B cell (primary cell): ENCODE results near the gene CHRFAM7A. TPM values are rescaled to one million over a fixed set of nuclear protein-coding genes. Genes with fewer than 3 reads are reported as not detected.
A peak's percentile ranks its signal among the peaks of the same experiment; 100 is the strongest.
"Not testable (repeated sequence)": the region's sequence is repeated elsewhere in the genome, so short reads cannot be mapped to it uniquely, and the experiment has no call there.

ENCODE experiments used
- ATAC-seq: fragments of 200-7000 bp; cut with Tn5 transposase; one replicate; pipeline ENCODE4 v1.10.0; 2021; ENCODE audit warnings: low read depth, mild to moderate bottlenecking, moderate number of reproducible peaks, moderate library complexity
- CTCF ChIA-PET: fragments of 350-600 bp; sonication (Branson Sonifier 250); formaldehyde crosslinking; loops from one replicate; lab custom pipeline; 2021; ENCODE audit warnings: antibody characterized with exemption, inconsistent platforms; lab: Charles Lee
- POLR2A ChIA-PET: fragments of 350-600 bp; sonication (Branson Sonifier 250); formaldehyde crosslinking; loops from one replicate; lab custom pipeline; 2021; ENCODE audit warnings: antibody characterized with exemption; lab: Charles Lee
- DNase-seq: peaks from one replicate; pipeline ENCODE4 v3.0.0; 2013
- H2AFZ ChIP-seq: 2 replicates; pipeline ENCODE4 v1.6.1; 2012; ENCODE audit warnings: mild to moderate bottlenecking, low read depth, low read length; ENCODE audit not compliant: insufficient read depth, poor library complexity, severe bottlenecking
- H3K27ac ChIP-seq, 2 donors: 1 replicate in 1 of 2; 2 replicates in 1 of 2; pipeline ENCODE4 v1.5.1; 2012 to 2013; ENCODE audit warnings: low read length in 2 of 2, mild to moderate bottlenecking in 2 of 2, moderate library complexity in 1 of 2
- H3K27me3 ChIP-seq, 4 experiments: fragments of 200-600 bp in 1 of 4; sonication (generic) in 1 of 4; replicated peaks in 1 of 4; 1 replicate in 2 of 4; 2 replicates in 2 of 4; pipeline versions ENCODE4 v1.6.1 to v1.7.0; 2013 to 2016; ENCODE audit warnings: low read length in 3 of 4, mild to moderate bottlenecking in 2 of 4, mixed read lengths in 1 of 4, moderate library complexity in 1 of 4; ENCODE audit not compliant: insufficient read depth in 4 of 4, control insufficient read depth in 3 of 4; ENCODE audit errors: control extremely low read depth in 1 of 4
- H3K36me3 ChIP-seq, 2 experiments: replicated peaks in 1 of 2; 1 replicate in 1 of 2; 2 replicates in 1 of 2; pipeline versions ENCODE4 v1.6.1 to v1.7.1; 2013; ENCODE audit warnings: low read length in 1 of 2; ENCODE audit not compliant: insufficient read depth in 2 of 2, control insufficient read depth in 1 of 2; ENCODE audit errors: control extremely low read depth in 1 of 2, extremely low read depth in 1 of 2
- H3K4me1 ChIP-seq, 2 donors: fragments of 200-600 bp in 1 of 2; sonication (generic) in 1 of 2; 1 replicate in 1 of 2; 2 replicates in 1 of 2; pipeline versions ENCODE4 v1.5.1 to v1.6.1; 2013 to 2017; ENCODE audit warnings: low read length in 2 of 2; ENCODE audit not compliant: control insufficient read depth in 2 of 2, insufficient read depth in 2 of 2
- H3K4me2 ChIP-seq: replicated peaks from 2 replicates; pipeline ENCODE3; 2012; ENCODE audit warnings: mild to moderate bottlenecking, low read depth, low read length; ENCODE audit not compliant: poor library complexity, severe bottlenecking
- H3K4me3 ChIP-seq, 5 experiments: fragments of 200-600 bp in 1 of 5; sonication (generic) in 1 of 5; 1 replicate in 3 of 5; 2 replicates in 2 of 5; pipeline versions ENCODE4 v1.5.1 to v1.7.0; 2011 to 2016; ENCODE audit warnings: low read length in 4 of 5, mild to moderate bottlenecking in 4 of 5, low read depth in 2 of 5, control low read depth in 1 of 5, moderate library complexity in 1 of 5; ENCODE audit not compliant: insufficient read depth in 1 of 5; ENCODE audit errors: control extremely low read depth in 1 of 5, extremely low read depth in 1 of 5
- H3K79me2 ChIP-seq: fragments of 200-600 bp; sonication (generic); one replicate; pipeline ENCODE4 v1.6.0; 2016; ENCODE audit warnings: low read length; ENCODE audit not compliant: control insufficient read depth, insufficient read depth
- H3K9ac ChIP-seq: fragments of 200-600 bp; sonication (generic); 2 replicates; pipeline ENCODE4 v1.6.1; 2017; ENCODE audit warnings: mild to moderate bottlenecking, low read length, moderate library complexity
- H3K9me3 ChIP-seq, 3 donors: one replicate each; pipeline versions ENCODE4 v1.6.1 to v1.7.1; 2013; ENCODE audit warnings: low read length in 2 of 3; ENCODE audit not compliant: control insufficient read depth in 2 of 3, insufficient read depth in 1 of 3; ENCODE audit errors: control extremely low read depth in 1 of 3
- H4K20me1 ChIP-seq: 2 replicates; pipeline ENCODE4 v1.6.0; 2012; ENCODE audit warnings: mild to moderate bottlenecking, low read length; ENCODE audit not compliant: insufficient read depth, control insufficient read depth, poor library complexity, severe bottlenecking
- H3K27ac Mint-ChIP-seq: one replicate; pipeline ENCODE4 v1.8.0; 2021; ENCODE audit warnings: mixed read lengths
- H3K27me3 Mint-ChIP-seq: one replicate; pipeline ENCODE4 v1.8.0; 2021; ENCODE audit warnings: mixed read lengths
- H3K4me1 Mint-ChIP-seq: one replicate; pipeline ENCODE4 v1.8.0; 2021; ENCODE audit warnings: mixed read lengths
- H3K4me3 Mint-ChIP-seq: one replicate; pipeline ENCODE4 v1.8.0; 2021; ENCODE audit warnings: mixed read lengths
- H3K9me3 Mint-ChIP-seq: one replicate; pipeline ENCODE4 v1.8.0; 2022; ENCODE audit warnings: mixed read lengths; ENCODE audit not compliant: insufficient read depth
- WGBS: methylation state at CpG from one replicate; pipeline ENCODE4 v1.1.5; 2013; ENCODE audit warnings: missing lambda C conversion rate; ENCODE audit not compliant: insufficient coverage; 5-methylcytosine and 5-hydroxymethylcytosine counted together
- intact Hi-C: fragments of 100-400 bp; cut with micrococcal nuclease; formaldehyde crosslinking; loops from one replicate; pipeline ENCODE4 v1.10.0; 2022
- polyA minus RNA-seq: library from RNA; depleted of rRNA, polyadenylated mRNA; stranded (reverse); fragments of >200 nt; gene quantifications from 2 replicates; pipeline ENCODE4 v1.2.3, GENCODE V29; 2012
- polyA plus RNA-seq: library from polyadenylated mRNA; depleted of rRNA; stranded (reverse); fragments of >200 nt; gene quantifications from 2 replicates; pipeline ENCODE4 v1.2.3, GENCODE V29; 2012
- total RNA-seq, 2 donors: library from RNA; stranded (reverse); fragments of 120-200 nt in 1 of 2; gene quantifications; 1 replicate in 1 of 2; 2 replicates in 1 of 2; pipeline versions ENCODE4 v1.2.3 to v1.2.4, GENCODE V29; 2013 to 2022

The CHRFAM7A gene
- total RNA-seq (1.1 and 1.2 TPM in 2 replicates), polyA plus RNA-seq (0.61 and 1.8 TPM in 2 replicates), polyA minus RNA-seq (1.9 TPM in 1 of 2 replicates, not detected in the other)
- 0.49 TPM for total RNA-seq (2013)

DNA sequence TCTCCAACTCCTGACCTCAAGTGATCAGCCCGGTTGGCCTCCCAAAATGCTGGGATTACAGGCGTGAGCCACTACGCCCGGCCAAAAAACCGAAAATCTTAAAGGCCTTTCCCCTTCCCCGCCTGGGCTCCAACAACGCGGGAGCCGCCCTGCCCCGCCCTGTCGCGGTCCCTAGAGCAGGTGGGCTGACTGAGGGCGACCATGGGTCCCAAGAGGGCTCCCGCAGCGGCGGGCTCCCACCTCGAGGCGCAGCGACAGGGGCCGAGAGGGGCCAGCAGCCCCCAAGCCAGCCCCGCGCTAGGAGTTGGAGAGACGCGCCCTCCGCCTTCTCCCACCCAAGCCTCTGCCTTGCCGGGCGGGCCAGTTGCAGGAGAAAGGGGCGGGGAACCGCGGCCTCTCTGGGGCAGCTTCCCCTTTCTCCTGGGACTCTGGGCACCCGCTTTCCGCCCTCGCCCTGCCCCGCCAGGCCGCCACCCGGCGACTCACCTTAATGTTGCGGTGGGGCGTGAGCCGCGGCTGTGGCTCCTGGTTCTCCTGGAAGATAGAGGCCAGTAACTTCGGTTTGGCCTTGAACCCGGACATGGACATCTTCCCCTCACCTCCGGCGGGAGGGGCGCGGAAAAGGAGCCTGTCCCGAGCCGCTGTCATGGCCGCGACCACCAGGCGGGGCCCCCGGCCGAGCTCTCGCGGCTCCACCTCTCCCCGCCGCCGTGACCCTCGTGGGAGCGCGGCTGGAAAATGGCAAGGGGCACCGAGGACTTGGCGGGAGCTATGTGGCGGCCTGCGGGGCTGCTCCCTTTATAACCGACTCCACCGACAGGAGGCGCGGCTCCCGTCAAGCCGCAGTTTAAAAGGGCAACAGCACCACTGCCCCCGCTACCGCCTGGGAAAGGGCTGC, at the start of gene CHRFAM7A:
Gene CHRFAM7A (minus strand): TSS at position 775 of the 898 bp plus-strand sequence. CDS start 10,189 bp downstream, outside the sequence.
- H3K27ac Mint-ChIP-seq, H2AFZ ChIP-seq, H4K20me1 ChIP-seq, DNase-seq, H3K4me1 Mint-ChIP-seq, POLR2A ChIA-PET, H3K4me3 Mint-ChIP-seq, H3K27me3 ChIP-seq, CTCF ChIA-PET, H3K4me2 ChIP-seq, H3K9ac ChIP-seq, H3K27ac ChIP-seq, intact Hi-C loops, H3K9me3 Mint-ChIP-seq, H3K4me1 ChIP-seq, H3K27me3 Mint-ChIP-seq, H3K79me2 ChIP-seq, H3K9me3 ChIP-seq, H3K36me3 ChIP-seq: not testable (repeated sequence)
- H3K4me3 ChIP-seq = peak within 1 kb of the TSS in 1 of 5 experiments; percentile 23
- ATAC-seq = peak; percentile 68
- WGBS = no CpG with 5 or more reads among the region's 74 CpGs

DNA sequence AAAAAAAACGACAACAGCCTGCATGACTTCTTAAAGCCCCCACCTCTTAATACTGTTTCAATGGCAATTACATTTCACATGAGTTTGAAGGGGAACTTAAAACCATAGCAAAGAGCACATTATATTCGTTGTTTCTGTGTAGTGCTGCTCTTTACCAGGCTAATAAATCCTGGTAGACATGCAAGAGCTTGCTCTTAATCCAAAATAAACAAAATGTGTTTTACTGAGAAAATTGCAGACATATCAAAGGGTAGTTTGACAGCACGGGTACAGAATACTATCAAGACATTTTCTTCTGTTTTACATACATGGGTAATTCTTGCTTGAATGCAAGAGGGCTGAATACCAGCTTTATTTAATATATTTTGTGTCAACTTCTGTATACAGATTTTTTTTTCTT, 45.0 kb upstream of the CHRFAM7A start:
- H3K27me3 Mint-ChIP-seq, H3K79me2 ChIP-seq, H2AFZ ChIP-seq, H3K4me1 ChIP-seq, H3K36me3 ChIP-seq, H4K20me1 ChIP-seq, H3K4me2 ChIP-seq, H3K9me3 Mint-ChIP-seq, H3K4me3 ChIP-seq, H3K4me1 Mint-ChIP-seq, DNase-seq, CTCF ChIA-PET, POLR2A ChIA-PET, H3K27ac ChIP-seq, H3K27ac Mint-ChIP-seq, H3K9ac ChIP-seq, intact Hi-C loops, ATAC-seq, H3K27me3 ChIP-seq, H3K4me3 Mint-ChIP-seq, H3K9me3 ChIP-seq: not testable (repeated sequence)
- WGBS = no CpG with 5 or more reads among the region's 3 CpGs

DNA sequence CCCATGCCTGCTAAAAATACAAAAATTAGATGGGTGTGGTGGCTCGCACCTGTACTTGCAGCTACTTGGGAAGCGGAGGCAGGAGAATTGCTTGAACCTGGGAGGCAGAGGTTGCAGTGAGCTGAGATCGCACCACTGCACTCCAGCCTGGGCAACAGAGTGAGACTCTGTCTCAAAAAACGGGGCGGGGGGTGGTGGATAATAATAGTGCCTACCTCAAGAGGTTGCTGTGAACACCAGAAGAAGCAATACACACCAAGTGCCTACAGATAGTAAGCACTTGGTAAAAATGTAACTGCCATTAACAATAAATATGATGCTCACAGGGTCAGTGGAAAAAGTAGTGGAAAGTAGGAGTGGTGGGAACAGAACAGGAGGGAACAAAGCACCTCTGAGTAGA, 42.5 kb upstream of the CHRFAM7A start:
- H3K27ac Mint-ChIP-seq, POLR2A ChIA-PET, H3K36me3 ChIP-seq, H3K4me2 ChIP-seq, H2AFZ ChIP-seq, DNase-seq, H3K4me3 ChIP-seq, H3K9me3 Mint-ChIP-seq, H4K20me1 ChIP-seq, H3K27ac ChIP-seq, CTCF ChIA-PET, intact Hi-C loops, H3K79me2 ChIP-seq, ATAC-seq, H3K9me3 ChIP-seq, H3K9ac ChIP-seq, H3K27me3 ChIP-seq, H3K4me3 Mint-ChIP-seq, H3K4me1 ChIP-seq, H3K4me1 Mint-ChIP-seq, H3K27me3 Mint-ChIP-seq: not testable (repeated sequence)
- no CpG with 5 or more reads among the region's 5 CpGs for WGBS

DNA sequence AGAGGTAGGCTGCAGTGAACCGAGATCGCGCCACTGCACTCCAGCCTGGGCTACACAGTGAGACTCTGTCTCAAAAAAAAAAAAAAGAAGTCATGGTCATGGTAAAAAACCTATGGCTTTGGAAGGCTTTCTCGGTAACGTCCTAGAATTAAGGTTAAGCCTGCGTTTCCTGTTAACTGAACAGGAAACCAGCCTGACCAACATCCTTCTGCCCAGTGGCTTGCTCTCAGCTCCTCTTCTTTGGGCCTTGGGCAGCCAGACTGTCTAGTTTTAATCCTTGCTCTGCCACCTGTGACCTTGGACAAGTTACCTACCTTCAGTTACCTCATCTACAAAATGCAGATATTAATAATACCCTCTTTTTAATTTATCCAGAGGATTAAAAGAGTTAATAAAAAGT, 27.4 kb upstream of the CHRFAM7A start:
- WGBS = 17% methylated on average over 1 of the region's 6 CpGs
- H3K27ac Mint-ChIP-seq, H3K9me3 ChIP-seq, H2AFZ ChIP-seq, H3K4me2 ChIP-seq, H3K4me3 Mint-ChIP-seq, POLR2A ChIA-PET, intact Hi-C loops, H3K79me2 ChIP-seq, H3K4me1 Mint-ChIP-seq, DNase-seq, H3K27me3 ChIP-seq, H3K27me3 Mint-ChIP-seq, H3K9ac ChIP-seq, ATAC-seq, H3K27ac ChIP-seq, H3K9me3 Mint-ChIP-seq, H3K36me3 ChIP-seq, CTCF ChIA-PET, H3K4me1 ChIP-seq, H4K20me1 ChIP-seq, H3K4me3 ChIP-seq: not testable (repeated sequence)
